Upper lobe of left lung (tissue), 4 donors: ENCODE results near the gene KRTAP25-1.

ENCODE experiments used
- POLR2A ChIP-seq, 4 donors: fragments of 450-650 bp; IDR thresholded peaks; one replicate each; pipeline ENCODE4 v1.5.1; 2016 to 2017; ENCODE audit warnings: antibody characterized with exemption in 4 of 4, mild to moderate bottlenecking in 2 of 4
- POLR2AphosphoS5 ChIP-seq, 2 donors: sonication (generic); formaldehyde crosslinking; IDR thresholded peaks; one replicate each; pipeline ENCODE4 v1.5.1; 2017; ENCODE audit warnings: antibody characterized with exemption in 2 of 2
- TF ChIP-seq, protein P1 (sequence below), 6 experiments: fragments of 450-650 bp in 4 of 6; fragments of 200-600 bp in 2 of 6; sonication (generic) in 2 of 6; IDR thresholded peaks; one replicate each; pipeline ENCODE4 v1.5.1; 2016 to 2019; ENCODE audit warnings: antibody characterized with exemption in 6 of 6

DNA sequence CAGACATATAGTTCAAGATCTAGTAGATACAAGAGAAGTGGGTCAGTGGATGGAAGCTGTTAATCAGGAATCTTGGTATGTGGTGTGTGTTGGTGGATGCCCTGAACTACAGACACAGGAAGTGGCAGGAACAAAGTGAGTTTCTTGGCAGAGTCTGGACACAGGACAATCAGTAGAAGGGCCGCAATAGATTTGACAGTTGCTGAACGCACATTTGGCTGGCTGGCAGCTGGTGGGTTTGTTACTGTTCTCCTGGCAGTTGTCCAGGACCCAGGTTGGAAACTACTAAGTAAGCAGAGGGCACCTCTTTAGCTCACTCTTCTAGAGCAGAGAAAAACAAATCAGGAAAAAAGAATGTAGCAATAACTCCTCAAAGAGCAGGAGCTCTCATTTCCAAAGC lies 17.6 kb upstream of the KRTAP25-1 start:
- TF ChIP-seq, protein P1, sequence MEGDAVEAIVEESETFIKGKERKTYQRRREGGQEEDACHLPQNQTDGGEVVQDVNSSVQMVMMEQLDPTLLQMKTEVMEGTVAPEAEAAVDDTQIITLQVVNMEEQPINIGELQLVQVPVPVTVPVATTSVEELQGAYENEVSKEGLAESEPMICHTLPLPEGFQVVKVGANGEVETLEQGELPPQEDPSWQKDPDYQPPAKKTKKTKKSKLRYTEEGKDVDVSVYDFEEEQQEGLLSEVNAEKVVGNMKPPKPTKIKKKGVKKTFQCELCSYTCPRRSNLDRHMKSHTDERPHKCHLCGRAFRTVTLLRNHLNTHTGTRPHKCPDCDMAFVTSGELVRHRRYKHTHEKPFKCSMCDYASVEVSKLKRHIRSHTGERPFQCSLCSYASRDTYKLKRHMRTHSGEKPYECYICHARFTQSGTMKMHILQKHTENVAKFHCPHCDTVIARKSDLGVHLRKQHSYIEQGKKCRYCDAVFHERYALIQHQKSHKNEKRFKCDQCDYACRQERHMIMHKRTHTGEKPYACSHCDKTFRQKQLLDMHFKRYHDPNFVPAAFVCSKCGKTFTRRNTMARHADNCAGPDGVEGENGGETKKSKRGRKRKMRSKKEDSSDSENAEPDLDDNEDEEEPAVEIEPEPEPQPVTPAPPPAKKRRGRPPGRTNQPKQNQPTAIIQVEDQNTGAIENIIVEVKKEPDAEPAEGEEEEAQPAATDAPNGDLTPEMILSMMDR (IDR thresholded peaks at IDR 0.05), result no peak
- TF ChIP-seq POLR2AphosphoS5 (IDR thresholded peaks at IDR 0.05) (no peak), POLR2A (IDR thresholded peaks at IDR 0.05) (no peak)
